ENCODE data around the gene ADARB2. TPM values are rescaled to one million over a fixed set of nuclear protein-coding genes. Genes with fewer than 3 reads are reported as not detected.
A peak's percentile ranks its signal among the peaks of the same experiment; 100 is the strongest.
"Not testable (repeated sequence)": the region's sequence is repeated elsewhere in the genome, so short reads cannot be mapped to it uniquely, and the experiment has no call there.

ADARB2 gene
- total RNA-seq, 1 donor from 2014 or later, result not detected

DNA sequence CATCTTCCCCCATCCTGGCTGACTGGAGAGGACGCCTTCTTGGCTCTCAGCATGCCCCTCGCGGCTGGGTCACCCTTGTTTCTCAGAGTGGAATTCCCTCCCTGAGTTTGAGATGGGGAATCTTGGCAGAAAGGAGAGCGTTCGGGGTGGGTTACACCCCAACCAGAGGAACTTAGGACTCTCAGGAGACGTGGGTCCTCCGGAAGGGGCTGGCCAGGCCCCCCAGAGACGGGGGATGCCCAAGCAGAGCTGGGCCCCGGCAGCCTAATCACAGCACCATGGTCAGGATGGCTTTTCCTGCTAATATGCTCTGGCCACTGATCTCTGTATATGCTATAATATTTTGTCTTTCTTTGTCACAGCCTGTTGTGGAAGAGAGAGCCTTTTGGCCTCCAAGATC lies 466.8 kb downstream of the ADARB2 start:
- no peak for DNase-seq (ENCODE audit: low spot score)

DNA sequence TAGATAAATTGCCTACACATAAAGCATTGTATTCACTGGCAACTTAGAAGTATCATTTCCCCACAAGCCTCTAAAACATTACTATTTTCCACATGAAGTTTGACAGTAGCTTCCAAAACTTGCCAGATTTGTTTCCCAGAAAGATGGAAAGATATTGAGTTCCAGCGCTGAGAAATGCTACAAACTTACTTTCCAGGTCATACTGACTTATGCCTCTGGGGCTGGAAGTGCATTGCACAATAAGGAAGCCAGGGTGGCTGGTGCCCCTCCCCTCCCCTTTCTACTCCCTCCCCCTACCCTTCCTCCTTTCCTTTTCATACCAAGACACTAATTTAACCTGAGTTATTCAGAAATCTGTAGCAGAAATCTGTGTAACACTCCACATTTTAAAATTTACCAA lies 468.5 kb downstream of the ADARB2 start:
- peak; percentile 15 for DNase-seq (ENCODE audit: low spot score)

DNA sequence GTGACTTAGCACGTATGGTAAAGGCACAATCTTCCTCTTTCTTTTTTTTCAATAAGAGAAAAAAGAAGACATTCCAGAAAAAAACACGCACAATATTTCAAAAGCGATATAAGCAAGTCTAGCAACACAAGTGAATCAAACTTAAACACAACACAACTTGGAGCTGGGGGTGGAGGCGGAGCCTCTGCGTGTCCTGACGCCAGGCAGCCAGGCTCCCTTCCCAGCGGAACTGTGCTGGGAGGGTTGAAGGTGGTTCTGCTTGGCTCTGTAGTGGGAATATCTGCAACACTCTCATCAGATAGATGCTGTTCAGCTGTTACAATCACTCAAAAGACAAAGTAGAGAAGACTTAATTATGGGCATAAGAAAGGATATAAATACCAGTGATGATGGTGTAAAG lies 469.8 kb downstream of the ADARB2 start:
- no peak for DNase-seq (ENCODE audit: low spot score)

DNA sequence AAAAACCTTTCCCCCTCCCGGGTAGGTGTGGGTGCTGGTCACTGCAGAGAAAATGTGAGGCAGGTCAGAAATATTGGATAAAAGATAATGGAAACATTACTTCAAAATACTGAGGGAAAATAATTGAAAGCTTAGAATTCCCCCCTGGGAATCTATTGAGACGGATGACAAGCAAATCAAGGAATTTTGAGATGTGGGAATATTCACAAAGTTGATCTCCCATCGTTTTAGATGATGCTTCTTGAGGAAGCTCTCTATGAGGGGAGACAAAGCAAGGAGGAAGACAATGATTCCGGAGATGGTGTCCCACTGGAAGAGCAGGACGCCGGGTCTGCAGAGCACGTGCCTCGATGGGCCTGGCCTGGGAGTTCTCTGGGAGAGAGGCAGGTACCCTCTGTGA lies 470.2 kb downstream of the ADARB2 start:
- DNase-seq (ENCODE audit: low spot score), result no peak

DNA sequence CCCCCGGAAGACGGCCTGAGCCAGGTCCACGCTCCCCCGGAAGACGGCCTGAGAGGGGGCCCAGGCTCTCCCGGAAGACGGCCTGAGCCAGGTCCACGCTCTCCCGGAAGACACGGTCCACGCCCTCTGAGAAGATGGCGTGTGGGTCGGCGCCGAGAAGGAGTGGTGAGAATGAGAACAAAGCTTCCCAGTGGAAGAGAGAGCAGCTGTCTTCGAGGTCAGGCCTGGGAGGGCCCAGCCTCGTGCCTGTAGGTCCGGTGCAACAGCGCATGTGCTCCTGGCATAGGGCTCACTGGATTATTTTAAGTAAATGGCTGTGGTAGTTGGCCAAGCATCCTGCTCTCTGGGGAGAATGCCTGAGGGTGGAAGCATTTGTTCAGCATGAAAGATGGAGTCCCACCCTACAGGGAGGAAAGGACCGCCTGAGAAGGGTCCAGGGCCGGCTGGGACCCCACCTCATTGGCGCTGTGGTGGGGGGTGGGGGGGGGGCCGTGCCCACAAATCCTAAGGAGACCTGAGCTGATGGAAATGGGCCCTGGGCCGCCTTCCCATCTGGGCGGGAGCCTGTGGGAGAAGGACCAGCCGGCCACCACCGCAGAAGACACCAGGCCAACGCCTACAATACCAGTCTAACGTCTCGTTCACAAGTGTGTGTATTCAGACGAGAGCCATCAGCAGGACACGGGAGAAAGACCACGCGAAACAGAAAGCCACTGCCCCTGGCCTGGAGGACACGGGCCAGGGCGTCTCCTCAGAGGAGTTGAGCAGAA lies 471.1 kb downstream of the ADARB2 start:
- DNase-seq (ENCODE audit: low spot score), result no peak

DNA sequence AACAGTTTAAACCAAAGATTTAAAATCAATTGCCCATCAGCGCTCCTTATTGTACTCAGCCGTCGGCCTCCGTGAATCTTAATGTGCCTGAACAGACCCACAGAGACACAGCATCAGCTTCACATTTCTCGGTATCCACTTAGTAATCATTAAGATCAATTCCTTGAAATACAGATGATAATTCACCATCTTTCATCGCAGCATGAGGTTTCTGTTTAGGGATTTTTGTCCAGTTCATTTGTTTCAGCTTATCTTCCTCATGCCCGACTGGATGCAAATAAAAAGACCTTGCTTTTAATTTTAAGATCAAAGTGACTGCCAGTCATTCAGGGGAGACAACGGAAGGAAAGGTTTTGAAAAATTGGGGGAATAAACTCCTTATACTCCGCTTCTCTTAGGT lies 473.3 kb downstream of the ADARB2 start:
- no peak for DNase-seq (ENCODE audit: low spot score)

DNA sequence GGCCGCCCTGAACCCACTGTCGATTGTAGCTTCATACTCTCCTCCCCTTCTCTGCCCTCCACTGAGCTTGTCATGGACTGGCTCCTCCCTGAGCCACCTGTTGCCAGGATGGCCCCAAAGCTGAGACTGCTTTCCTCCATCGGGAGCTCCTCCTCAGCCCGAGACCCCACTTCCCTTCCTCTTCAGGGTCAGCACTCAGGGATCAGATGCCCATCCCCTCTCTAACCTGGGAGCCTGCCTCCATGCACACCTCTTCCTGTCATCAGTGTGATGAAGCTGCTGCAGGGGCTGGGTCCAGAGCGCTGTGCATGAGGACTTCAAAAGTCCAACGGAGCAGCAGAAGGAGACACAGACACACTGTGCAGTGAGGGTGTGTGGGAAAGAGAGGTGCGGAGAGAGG lies 480.1 kb downstream of the ADARB2 start:
- DNase-seq (ENCODE audit: low spot score), result no peak

DNA sequence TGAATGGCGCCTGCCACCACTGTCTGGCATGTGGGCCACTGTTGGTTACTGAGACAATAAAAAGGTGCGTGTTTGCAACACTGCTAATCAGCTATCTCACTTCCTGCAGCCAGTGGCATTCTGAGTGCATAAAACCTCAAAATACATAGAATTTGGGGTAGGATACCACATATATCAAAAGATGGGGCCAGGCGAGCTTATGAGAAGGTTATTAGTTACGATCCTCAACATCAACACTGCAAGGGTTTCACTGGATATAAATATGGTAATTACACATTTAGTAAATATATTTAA lies 480.9 kb downstream of the ADARB2 start:
- no peak for DNase-seq (ENCODE audit: low spot score)

DNA sequence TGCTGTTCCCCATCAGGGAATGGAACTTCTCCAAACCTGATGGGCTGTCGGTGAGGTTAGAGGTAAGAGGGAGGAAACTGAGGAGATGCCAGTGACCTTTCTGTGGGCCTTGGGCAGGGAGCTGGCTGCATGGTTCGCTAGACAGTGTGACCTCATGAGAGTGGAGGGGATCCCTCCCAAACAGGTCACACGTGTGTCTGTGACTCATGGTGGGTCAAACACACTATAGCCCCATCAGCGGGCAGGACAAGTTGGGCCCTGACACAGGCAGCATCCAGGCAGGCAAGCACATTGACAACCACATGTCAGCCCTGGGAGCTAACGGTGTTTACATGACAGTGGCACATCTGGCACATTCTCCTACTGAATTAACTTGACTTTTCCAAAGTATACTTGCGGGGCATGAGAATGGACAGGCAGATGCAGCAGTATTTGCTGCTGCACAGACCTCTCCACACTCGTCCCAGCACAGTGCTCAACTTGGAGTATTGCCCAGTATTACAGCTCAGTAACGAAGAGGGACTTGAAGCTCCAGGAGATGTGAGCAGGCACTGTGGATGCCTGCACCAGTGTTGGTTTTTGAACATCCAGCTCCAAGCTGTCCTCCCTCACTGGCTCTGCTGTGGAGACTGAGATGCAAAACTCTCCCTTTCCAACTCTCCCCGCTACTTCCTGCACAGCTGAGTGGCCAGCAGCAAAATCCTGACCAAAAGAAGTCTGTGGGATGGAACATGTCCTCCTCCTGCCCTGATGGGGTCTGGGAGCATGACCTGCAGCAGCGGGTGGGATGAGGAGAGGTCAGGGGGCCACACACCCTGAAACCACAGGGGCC lies 481.5 kb downstream of the ADARB2 start:
- DNase-seq (ENCODE audit: low spot score), result no peak

DNA sequence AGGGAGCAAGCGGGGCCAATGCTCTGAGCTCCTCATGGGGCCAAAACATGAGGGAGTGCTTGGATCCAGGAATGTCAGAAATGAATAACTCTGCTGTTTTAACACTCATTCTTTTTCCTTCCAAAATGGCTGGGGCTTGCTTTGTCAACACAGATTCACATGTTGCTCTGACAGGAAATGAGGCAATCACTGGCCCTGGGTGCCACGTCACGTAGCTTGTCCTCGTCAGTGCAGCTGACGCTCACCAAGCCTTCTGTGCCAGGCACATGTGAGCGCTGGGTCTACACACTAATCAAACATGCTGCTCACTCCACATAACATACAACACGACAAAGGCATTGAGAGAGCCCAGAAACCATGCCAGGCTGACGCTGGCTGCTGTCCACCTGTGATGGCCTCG lies 482.2 kb downstream of the ADARB2 start:
- no peak for DNase-seq (ENCODE audit: low spot score)

DNA sequence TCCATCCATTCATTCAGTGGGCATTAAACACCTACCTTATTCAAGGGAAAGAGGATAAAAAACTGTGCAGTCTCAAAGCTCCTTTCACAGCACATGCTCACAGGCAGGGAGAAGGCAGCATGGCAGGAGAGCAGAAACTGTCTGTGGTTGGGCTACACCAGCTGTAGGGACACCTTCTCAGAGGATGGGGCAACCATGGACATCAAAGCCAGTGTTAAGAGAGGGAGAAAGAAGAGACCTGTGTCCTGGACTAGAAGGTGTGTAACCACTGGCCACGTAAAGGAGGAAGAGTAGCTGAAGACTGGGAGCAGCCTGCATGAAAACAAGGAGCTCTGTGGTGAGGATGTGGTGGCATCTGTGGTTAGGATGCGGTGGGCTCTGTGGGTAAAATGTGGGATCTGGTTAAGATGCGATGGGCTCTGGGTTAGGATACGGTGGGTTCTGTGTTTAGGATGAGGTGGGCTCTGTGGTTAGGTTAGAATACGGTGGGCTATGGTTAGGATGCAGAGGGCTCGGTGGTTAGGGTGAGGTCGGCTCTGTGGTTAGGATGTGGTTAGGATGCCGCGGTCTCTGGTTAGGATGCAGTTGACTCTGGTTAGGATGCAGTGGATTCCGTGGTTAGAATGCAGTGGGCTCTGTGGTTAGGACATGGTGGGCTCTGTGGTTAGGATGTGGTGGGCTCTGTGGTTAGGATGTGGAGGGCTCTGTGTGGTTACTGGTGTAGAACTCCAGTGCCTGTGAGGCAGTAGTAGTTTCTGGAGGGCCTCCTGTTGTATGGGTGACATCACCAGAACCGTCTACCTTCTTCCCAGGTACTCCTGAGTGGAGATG lies 483.6 kb downstream of the ADARB2 start:
- DNase-seq (ENCODE audit: low spot score), result no peak

DNA sequence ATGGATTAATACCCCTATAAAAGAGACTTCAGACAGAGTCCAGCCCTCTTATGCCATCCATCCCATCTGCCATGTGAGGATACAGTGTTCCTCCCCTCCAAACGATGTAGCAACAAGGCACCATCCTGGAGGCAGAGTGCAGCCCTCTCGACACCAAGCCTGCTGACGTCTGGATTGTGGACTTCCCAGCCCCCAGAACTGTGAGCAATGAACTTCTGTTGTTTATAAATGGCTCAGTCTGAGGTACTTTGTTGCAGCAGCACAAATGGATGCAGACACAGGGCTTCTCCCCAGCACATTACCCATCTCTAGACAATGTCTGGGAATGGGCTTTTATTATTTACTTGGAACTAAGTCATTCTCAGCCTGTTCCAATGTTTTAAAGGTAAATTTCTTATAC lies 485.6 kb downstream of the ADARB2 start:
- no peak for DNase-seq (ENCODE audit: low spot score)

DNA sequence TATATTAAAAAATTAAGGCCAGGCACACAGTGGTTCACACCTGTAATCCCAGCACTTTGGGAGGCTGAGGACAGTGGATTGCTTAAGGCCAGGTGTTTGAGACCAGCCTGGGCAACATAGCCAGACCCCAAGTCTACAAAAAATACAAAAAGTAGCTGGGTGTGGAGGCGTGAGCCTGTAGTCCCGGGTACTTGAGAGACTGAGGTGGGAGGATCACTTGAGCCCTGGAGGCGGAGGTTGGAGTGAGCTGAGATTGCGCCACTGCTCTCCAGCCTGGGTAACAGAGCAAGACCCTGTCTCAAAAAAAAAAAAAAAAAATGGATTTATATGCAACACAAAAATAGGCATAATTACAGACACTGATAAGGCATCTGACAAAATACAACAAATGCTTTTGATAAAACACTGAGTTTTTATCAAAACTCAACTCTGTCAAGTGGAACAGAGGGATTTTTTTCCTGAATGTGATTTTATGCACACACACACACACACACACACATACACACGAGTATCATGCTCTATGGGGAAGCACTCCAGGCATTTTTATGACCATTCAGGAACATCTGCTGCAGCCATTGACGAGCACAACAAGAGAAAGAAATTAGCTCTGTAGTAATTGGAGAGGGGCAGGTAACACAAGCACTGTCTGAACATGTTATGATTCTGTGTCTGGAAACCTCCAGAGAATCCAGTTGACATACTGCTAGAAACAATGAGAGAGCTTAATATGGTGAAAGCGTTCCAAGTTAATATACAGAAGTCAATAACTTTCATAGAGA lies 488.0 kb downstream of the ADARB2 start:
- DNase-seq (ENCODE audit: low spot score), result no peak

DNA sequence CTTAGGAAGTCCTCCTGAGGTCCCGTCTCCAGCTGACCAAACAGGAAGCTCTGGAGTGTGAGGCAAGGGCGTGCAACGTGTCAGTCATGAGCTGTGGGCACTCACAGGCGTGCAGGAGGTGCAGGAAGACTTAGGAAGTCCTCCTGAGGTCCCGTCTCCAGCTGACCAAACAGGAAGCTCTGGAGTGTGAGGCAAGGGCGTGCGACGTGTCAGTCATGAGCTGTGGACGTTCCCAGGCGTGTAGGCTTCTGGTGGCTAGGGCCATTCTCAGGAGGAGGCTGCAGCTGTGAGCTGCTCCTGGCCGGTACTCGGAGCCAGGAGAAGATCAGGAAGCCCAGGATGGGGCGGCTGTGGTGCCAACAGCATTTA lies 489.1 kb downstream of the ADARB2 start:
- DNase-seq (ENCODE audit: low spot score), result not testable (repeated sequence)

DNA sequence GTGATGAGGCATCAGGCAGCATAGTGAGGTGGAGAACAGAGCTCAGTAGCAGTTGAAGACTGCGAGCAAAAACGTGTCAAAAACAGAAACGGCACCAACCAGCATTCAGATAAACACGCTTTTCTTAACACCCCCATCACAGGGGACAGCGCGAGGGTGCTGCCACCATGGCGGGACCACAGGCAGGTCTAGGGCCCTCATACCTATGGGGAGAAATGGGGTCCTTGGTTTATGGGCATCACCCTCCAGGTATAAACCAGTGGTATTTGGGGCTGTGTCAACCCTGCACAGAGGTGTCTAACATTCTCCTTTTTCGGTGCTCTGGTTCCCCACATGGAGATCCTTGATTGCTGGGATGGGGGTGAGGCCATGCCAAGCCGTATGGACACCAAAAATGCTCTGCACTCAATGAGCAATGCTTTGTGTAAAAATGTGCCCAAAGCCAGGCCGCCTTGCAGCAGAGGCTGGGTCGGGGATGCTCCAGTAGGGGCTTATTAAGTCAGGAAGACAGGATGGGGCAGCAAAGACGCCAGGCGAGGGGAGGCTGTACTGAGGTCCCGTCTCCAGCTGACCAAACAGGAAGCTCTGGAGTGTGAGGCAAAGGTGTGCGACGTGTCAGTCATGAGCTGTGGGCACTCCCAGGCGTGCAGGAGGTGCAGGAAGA lies 489.6 kb downstream of the ADARB2 start:
- no peak for DNase-seq (ENCODE audit: low spot score)

DNA sequence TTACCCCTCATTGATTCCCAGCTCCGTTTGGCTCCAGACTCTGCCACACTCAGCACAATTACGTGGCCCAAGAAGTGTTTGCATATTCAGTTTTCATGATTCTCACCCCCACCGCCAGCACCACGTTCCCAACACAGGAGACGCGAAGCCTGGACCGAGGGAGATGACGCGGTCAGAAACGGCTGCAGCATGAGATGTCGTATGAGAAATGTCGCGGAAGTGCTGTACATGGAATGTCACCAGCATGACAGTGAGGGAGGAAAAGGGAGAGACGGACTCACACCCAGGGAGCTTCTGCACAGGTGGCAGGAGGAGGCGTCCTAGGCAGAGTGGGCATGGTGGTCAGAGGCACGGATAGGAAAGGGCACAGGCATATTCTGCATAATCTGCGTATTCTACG lies 492.8 kb downstream of the ADARB2 start:
- no peak for DNase-seq (ENCODE audit: low spot score)

DNA sequence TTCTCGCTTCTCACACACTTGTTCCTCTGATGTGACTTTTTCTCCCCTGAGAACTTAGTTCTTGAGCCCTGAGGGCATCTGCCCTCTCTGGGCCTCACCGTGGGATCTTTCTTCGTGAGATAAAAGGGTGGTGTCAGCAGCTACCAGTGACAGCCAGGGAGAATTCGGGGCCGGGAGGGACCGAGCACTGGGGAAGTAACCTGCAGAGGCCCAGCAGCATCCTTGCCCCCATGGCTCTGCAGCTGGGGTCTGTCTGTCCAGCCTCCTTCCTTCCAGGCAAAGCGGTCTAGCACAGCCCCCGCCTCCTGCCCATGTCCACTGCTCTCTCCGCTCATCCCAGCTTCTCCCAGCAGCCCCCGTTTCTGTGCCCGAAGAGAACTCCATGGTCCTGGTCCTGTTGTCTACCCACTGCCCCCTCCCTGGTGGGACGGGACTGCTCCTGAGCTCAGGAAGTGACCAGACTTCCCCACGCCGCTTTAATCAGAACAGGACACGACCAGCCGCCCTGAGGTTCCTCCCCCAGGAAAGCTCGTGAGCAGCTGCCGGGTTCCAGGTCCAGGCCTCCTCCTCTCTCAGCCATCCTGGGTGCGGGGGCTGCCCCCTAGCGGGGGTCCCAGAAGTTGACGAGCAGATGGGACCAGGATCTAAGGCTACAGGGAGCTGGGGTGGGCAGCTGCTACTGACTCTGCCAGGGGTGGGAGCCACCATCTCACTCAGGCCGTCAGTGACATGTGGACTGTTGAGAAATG lies 493.7 kb downstream of the ADARB2 start:
- no peak for DNase-seq (ENCODE audit: low spot score)

DNA sequence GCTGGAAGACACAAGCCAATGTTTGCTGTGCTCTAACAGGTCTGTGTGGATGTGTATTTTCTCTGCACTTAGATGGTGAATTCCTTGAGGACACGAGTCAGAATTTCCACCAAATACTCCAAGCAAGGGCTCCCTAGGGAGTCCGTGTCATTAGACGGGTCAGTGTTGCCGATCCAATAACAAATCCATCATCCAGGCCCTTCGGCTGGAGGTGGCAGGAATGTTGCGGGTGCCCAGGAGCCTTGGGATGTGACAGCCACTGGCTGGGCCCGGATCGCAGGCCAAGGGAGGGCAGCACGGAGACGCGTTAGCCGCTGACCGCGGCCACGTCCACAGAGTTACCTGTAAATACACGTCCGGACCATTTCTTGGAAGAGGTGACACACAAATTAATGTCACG lies 494.4 kb downstream of the ADARB2 start:
- no peak for DNase-seq (ENCODE audit: low spot score)

DNA sequence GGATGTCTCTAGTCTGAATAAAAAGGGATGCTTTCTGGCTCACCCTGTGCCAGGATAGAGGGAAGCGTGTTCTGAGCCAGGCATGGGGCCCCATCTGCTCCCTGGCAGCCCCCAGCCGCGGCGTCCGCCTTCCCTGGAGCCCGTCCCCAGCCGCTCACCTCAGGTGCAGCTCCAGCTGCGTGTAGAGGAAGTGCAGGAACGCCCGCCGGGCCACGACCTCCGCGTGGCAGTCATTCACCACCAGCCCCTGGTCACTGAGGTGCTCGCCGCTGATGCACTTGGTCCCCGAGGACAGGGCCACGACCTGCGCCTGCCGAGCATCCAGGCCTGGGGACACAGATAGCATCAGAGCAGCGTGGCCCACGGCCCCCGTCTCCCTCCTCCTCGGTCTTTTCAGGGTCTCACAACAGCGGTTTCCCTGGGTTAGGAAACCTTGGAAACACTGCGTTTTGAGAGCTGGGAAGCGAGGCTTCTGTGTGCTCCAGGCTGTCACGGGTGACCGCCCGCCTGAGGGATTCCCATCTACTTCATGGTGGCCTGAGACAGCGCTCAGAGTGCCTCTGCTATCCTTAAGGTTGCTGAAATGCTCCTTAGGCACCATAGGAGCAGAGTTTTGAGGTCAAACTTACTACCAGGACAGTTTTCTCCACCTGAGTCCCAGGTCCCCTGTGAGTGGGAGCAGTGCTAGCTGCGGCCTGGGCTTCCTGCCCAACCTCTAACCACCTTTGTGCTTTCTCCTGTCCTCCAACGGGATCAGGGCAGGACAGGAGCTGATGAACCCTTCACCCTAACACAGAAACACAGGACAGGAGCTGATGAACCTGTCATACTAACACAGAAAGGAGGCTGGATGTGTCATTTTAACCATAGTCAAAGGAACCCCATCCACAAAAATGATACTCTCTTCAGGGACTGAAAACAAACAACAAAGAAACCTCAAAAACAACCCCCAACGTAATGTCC lies 495.1 kb downstream of the ADARB2 start:
- no peak for DNase-seq (ENCODE audit: low spot score)

All from umbilical cord (tissue), 2 donors.